ENCODE data around the gene GTPBP8.

The GTPBP8 gene

GRCh38 chr3:112990672-112991602 is at the start of gene GTPBP8:
GTPBP8 (plus strand) TSS chr3:112990984; CDS start chr3:112991000, 16 bp downstream.
- DNase-seq: peak; percentile 85

GRCh38 chr3:112948346-112948838 is 42.4 kb upstream of the GTPBP8 start:
- DNase-seq: no peak

GRCh38 chr3:112956351-112956750 is 34.4 kb upstream of the GTPBP8 start:
- no peak for DNase-seq

- no peak for DNase-seq
These were observed 31.8 kb upstream of the GTPBP8 start for GRCh38 chr3:112958811-112959560.

- no peak for DNase-seq
These were observed 27.1 kb upstream of the GTPBP8 start for GRCh38 chr3:112963683-112964082.

- DNase-seq: no peak
These were observed 25.1 kb upstream of the GTPBP8 start for GRCh38 chr3:112965656-112966055.

- DNase-seq: no peak
These were observed 24.2 kb upstream of the GTPBP8 start for GRCh38 chr3:112966633-112967032.

- no peak for DNase-seq
These were observed 23.4 kb upstream of the GTPBP8 start for GRCh38 chr3:112967425-112967824.

- no peak for DNase-seq
These were observed 23.0 kb upstream of the GTPBP8 start for GRCh38 chr3:112967828-112968227.

GRCh38 chr3:112972158-112972557 is 18.6 kb upstream of the GTPBP8 start:
- DNase-seq: no peak

- DNase-seq: no peak
These were observed 17.2 kb upstream of the GTPBP8 start for GRCh38 chr3:112973325-112974177.

GRCh38 chr3:112974178-112974517 is 16.6 kb upstream of the GTPBP8 start:
- DNase-seq: no peak

- DNase-seq: no peak
These were observed 15.9 kb upstream of the GTPBP8 start, which contains the start of gene CD200R1 for GRCh38 chr3:112974894-112975293. CD200R1 (minus strand) TSS chr3:112975103; CDS start chr3:112974857, 246 bp downstream.

GRCh38 chr3:112976001-112976400 is 14.8 kb upstream of the GTPBP8 start:
- DNase-seq: no peak

GRCh38 chr3:112976953-112977352 is 13.8 kb upstream of the GTPBP8 start:
- DNase-seq: no peak

GRCh38 chr3:112979244-112979832 is 11.4 kb upstream of the GTPBP8 start:
- peak; percentile 43 for DNase-seq

- no peak for DNase-seq
These were observed 10.7 kb upstream of the GTPBP8 start for GRCh38 chr3:112980080-112980479.

GRCh38 chr3:112982710-112983109 is 8.1 kb upstream of the GTPBP8 start:
- no peak for DNase-seq

GRCh38 chr3:112984485-112984884 is 6.3 kb upstream of the GTPBP8 start:
- no peak for DNase-seq

- DNase-seq: no peak
These were observed 3.0 kb upstream of the GTPBP8 start for GRCh38 chr3:112987710-112988334.

- DNase-seq: no peak
These were observed 5.0 kb downstream of the GTPBP8 start for GRCh38 chr3:112995800-112996199.

- no peak for DNase-seq
These were observed 9.9 kb downstream of the GTPBP8 start for GRCh38 chr3:113000691-113001090.
